CD4-positive, alpha-beta T cell (primary cell): ENCODE measurements around the gene TES. TPM values are rescaled to one million over a fixed set of nuclear protein-coding genes. Genes with fewer than 3 reads are reported as not detected.

Source experiments
- ATAC-seq: fragments of 200-7000 bp; cut with Tn5 transposase; one replicate; pipeline ENCODE4 v1.10.0; 2022; ENCODE audit warnings: mild to moderate bottlenecking; ENCODE audit not compliant: poor library complexity
- CTCF ChIA-PET: fragments of 350-600 bp; sonication (Branson Sonifier 250); formaldehyde crosslinking; loops from one replicate; lab custom pipeline; 2021; ENCODE audit warnings: antibody characterized with exemption, inconsistent platforms; lab: Charles Lee
- POLR2A ChIA-PET: fragments of 350-600 bp; sonication (Branson Sonifier 250); formaldehyde crosslinking; loops from one replicate; lab custom pipeline; 2021; ENCODE audit warnings: antibody characterized with exemption, inconsistent platforms; lab: Charles Lee
- DNase-seq, 14 experiments: peaks; one replicate each; pipeline ENCODE4 v3.0.0-alpha.2; 2013 to 2020; ENCODE audit warnings: mixed read lengths in 2 of 14
- H3K27ac ChIP-seq, 2 donors: one replicate each; pipeline versions ENCODE4 v1.5.1 to v1.7.0; 2013; ENCODE audit warnings: low read length in 2 of 2, low read depth in 1 of 2, mild to moderate bottlenecking in 1 of 2
- H3K27me3 ChIP-seq, 2 experiments: 1 replicate in 1 of 2; 2 replicates in 1 of 2; pipeline versions ENCODE4 v1.6.1 to v1.7.0; 2013; ENCODE audit warnings: low read length in 2 of 2, control low read depth in 1 of 2, mild to moderate bottlenecking in 1 of 2, moderate library complexity in 1 of 2; ENCODE audit not compliant: insufficient read depth in 2 of 2, control insufficient read depth in 1 of 2
- H3K36me3 ChIP-seq: one replicate; pipeline ENCODE4 v1.6.1; 2013; ENCODE audit warnings: low read length, control low read depth; ENCODE audit not compliant: insufficient read depth
- H3K4me1 ChIP-seq: one replicate; pipeline ENCODE4 v1.6.1; 2013; ENCODE audit warnings: low read length, control low read depth; ENCODE audit not compliant: insufficient read depth
- H3K4me3 ChIP-seq: one replicate; pipeline ENCODE4 v1.5.1; 2013; ENCODE audit warnings: mild to moderate bottlenecking, low read length, moderate library complexity
- H3K9me3 ChIP-seq, 2 experiments: 1 replicate in 1 of 2; 2 replicates in 1 of 2; pipeline versions ENCODE4 v1.6.1 to v1.7.0; 2013; ENCODE audit warnings: low read length in 2 of 2, mild to moderate bottlenecking in 2 of 2, control low read depth in 1 of 2, moderate library complexity in 1 of 2; ENCODE audit not compliant: control insufficient read depth in 1 of 2, insufficient read depth in 1 of 2
- H3K27ac Mint-ChIP-seq: one replicate; pipeline ENCODE4 v1.8.0; 2020; ENCODE audit warnings: mixed read lengths
- H3K27me3 Mint-ChIP-seq: one replicate; pipeline ENCODE4 v1.8.0; 2021; ENCODE audit warnings: mixed read lengths
- H3K36me3 Mint-ChIP-seq: one replicate; pipeline ENCODE4 v1.8.0; 2021; ENCODE audit warnings: low read depth, mixed read lengths
- H3K4me1 Mint-ChIP-seq: one replicate; pipeline ENCODE4 v1.8.0; 2021; ENCODE audit warnings: low read depth, mixed read lengths
- H3K4me3 Mint-ChIP-seq: one replicate; pipeline ENCODE4 v1.8.0; 2020; ENCODE audit warnings: mild to moderate bottlenecking, mixed read lengths
- H3K9me3 Mint-ChIP-seq: one replicate; pipeline ENCODE4 v1.8.0; 2020; ENCODE audit warnings: mixed read lengths
- intact Hi-C, 2 experiments: fragments of 100-400 bp; cut with DNase I in 1 of 2; cut with micrococcal nuclease in 1 of 2; formaldehyde crosslinking; loops; one replicate each; pipeline versions ENCODE4 v1.15.1 to v1.9.0; 2023 to 2025; cut with DNase I, micrococcal nuclease
- total RNA-seq, 174 experiments: library from RNA in 2 of 174; stranded (reverse) in 2 of 174; gene quantifications; one replicate each; pipeline ENCODE4 v1.2.3 and lab custom pipeline; 2021 to 2026
- TF ChIP-seq, protein P1 (sequence below): fragments of 200-600 bp; IDR thresholded peaks from one replicate; pipeline ENCODE4 v1.8.0; 2022; ENCODE audit warnings: antibody characterized with exemption, mild to moderate bottlenecking

Gene TES
- total RNA-seq, 2 experiments from 2014 or later: 114 to 120 TPM

GRCh38 chr7:116214921-116215320, 4.6 kb downstream of the TES start:
- peaks cover 86% of the 10 kb centered on the region for H3K4me1 Mint-ChIP-seq
- H3K4me3 Mint-ChIP-seq: peak overlapping the region; percentile 73
- no peaks in the 10 kb centered on the region for H3K36me3 ChIP-seq
- intact Hi-C loops: loop anchor here in 1 of 2 experiments (10.0 kb wide), 1 partner anchor 1970 kb away; the partner anchor contains the start of gene LSM8
- ChIA-PET CTCF (interaction anchor here (1.0 kb wide), 1 partner anchor 35 kb away, joined by 3 read pairs; no protein-coding TSS in a partner anchor), POLR2A (no interaction called here)
- DNase-seq (no peak), ATAC-seq (no peak)
- H3K36me3 Mint-ChIP-seq: peaks cover 26% of the 10 kb centered on the region
- H3K27me3 ChIP-seq: no peaks in the 10 kb centered on the region
- peak overlapping the region in 1 of 2 donors; percentile 8 for H3K27ac ChIP-seq
- peak overlapping the region; percentile 99 for H3K27ac Mint-ChIP-seq
- no peaks in the 10 kb centered on the region for H3K9me3 ChIP-seq
- TF ChIP-seq, protein P1, sequence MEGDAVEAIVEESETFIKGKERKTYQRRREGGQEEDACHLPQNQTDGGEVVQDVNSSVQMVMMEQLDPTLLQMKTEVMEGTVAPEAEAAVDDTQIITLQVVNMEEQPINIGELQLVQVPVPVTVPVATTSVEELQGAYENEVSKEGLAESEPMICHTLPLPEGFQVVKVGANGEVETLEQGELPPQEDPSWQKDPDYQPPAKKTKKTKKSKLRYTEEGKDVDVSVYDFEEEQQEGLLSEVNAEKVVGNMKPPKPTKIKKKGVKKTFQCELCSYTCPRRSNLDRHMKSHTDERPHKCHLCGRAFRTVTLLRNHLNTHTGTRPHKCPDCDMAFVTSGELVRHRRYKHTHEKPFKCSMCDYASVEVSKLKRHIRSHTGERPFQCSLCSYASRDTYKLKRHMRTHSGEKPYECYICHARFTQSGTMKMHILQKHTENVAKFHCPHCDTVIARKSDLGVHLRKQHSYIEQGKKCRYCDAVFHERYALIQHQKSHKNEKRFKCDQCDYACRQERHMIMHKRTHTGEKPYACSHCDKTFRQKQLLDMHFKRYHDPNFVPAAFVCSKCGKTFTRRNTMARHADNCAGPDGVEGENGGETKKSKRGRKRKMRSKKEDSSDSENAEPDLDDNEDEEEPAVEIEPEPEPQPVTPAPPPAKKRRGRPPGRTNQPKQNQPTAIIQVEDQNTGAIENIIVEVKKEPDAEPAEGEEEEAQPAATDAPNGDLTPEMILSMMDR: no peak
- H3K9me3 Mint-ChIP-seq: no peaks in the 10 kb centered on the region
- H3K27me3 Mint-ChIP-seq: no peaks in the 10 kb centered on the region
- no peak overlapping the region for H3K4me3 ChIP-seq
- H3K4me1 ChIP-seq: peaks cover 30% of the 10 kb centered on the region

GRCh38 chr7:116215551-116215950, 5.2 kb downstream of the TES start:
- Mint-ChIP-seq H3K27me3 (no peaks in the 10 kb centered on the region), H3K27ac (peak overlapping the region; percentile 99), H3K4me3 (peak overlapping the region; percentile 78), H3K4me1 (peaks cover 92% of the 10 kb centered on the region), H3K9me3 (no peaks in the 10 kb centered on the region), H3K36me3 (peaks cover 26% of the 10 kb centered on the region)
- ChIA-PET CTCF (interaction anchor here (0.7 to 1.0 kb wide), 3 partner anchors 17 to 35 kb away, joined by 3 read pairs; no protein-coding TSS in a partner anchor), POLR2A (interaction anchor here (0.8 kb wide), 1 partner anchor 10 kb away, joined by 3 read pairs; no protein-coding TSS in a partner anchor)
- Histone ChIP-seq H3K4me1 (peaks cover 32% of the 10 kb centered on the region), H3K9me3 (no peaks in the 10 kb centered on the region), H3K27ac (peak overlapping the region in 1 of 2 donors; percentile 12), H3K4me3 (no peak overlapping the region), H3K36me3 (peaks cover 1% of the 10 kb centered on the region), H3K27me3 (no peaks in the 10 kb centered on the region)
- no peak for ATAC-seq
- intact Hi-C loops: loop anchor here in 1 of 2 experiments (10.0 kb wide), 1 partner anchor 1969 kb away; the partner anchor contains the start of gene LSM8
- DNase-seq: no peak
- TF ChIP-seq, protein P1: no peak

- TF ChIP-seq, protein P1: no peak
- peak overlapping the region; percentile 58 for H3K27ac Mint-ChIP-seq
- H3K27me3 Mint-ChIP-seq: no peaks in the 10 kb centered on the region
- peaks cover 15% of the 10 kb centered on the region for H3K36me3 Mint-ChIP-seq
- H3K36me3 ChIP-seq: peaks cover 3% of the 10 kb centered on the region
- intact Hi-C loops: loop anchor here in 1 of 2 experiments (10.0 kb wide), 1 partner anchor 1968 kb away; the partner anchor contains the start of gene LSM8
- H3K9me3 ChIP-seq: no peaks in the 10 kb centered on the region
- H3K4me1 Mint-ChIP-seq: peaks cover 93% of the 10 kb centered on the region
- H3K27me3 ChIP-seq: no peaks in the 10 kb centered on the region
- peak overlapping the region; percentile 26 for H3K4me3 Mint-ChIP-seq
- ATAC-seq (peak; percentile 39), DNase-seq (no peak)
- no peak overlapping the region for H3K27ac ChIP-seq
- CTCF ChIA-PET: interaction anchor here (1.9 to 2.0 kb wide), 2 partner anchors 19 to 37 kb away, joined by 6 to 9 read pairs; no protein-coding TSS in a partner anchor
- no peak overlapping the region for H3K4me3 ChIP-seq
- no peaks in the 10 kb centered on the region for H3K9me3 Mint-ChIP-seq
- H3K4me1 ChIP-seq: peaks cover 40% of the 10 kb centered on the region
- POLR2A ChIA-PET: interaction anchor here (1.3 to 1.5 kb wide), 3 partner anchors 14 to 37 kb away, joined by 4 to 7 read pairs (median 5); no protein-coding TSS in a partner anchor
These were observed 6.7 kb downstream of the TES start for GRCh38 chr7:116216956-116217571.
